Lower lobe of right lung (tissue), 2 donors: ENCODE results near the gene WDR46. TPM values are rescaled to one million over a fixed set of nuclear protein-coding genes. Genes with fewer than 3 reads are reported as not detected.
A peak's percentile ranks its signal among the peaks of the same experiment; 100 is the strongest.

Source experiments
- ATAC-seq, 2 donors: fragments of 200-7000 bp; cut with Tn5 transposase; one replicate each; pipeline ENCODE4 v1.9.1; 2020 to 2022; ENCODE audit warnings: mild to moderate bottlenecking in 2 of 2, moderate library complexity in 2 of 2
- DNase-seq: peaks from one replicate; pipeline ENCODE4 v3.0.0-alpha.2; 2020
- H3K27ac ChIP-seq: fragments of 200-600 bp; one replicate; pipeline ENCODE4 v1.8.0; 2022
- H3K27me3 ChIP-seq: fragments of 200-600 bp; one replicate; pipeline ENCODE4 v1.8.0; 2022; ENCODE audit warnings: low read depth
- H3K36me3 ChIP-seq: fragments of 200-600 bp; one replicate; pipeline ENCODE4 v1.8.0; 2022; ENCODE audit warnings: mild to moderate bottlenecking
- H3K4me1 ChIP-seq: fragments of 200-600 bp; one replicate; pipeline ENCODE4 v1.8.0; 2022
- H3K4me3 ChIP-seq: fragments of 200-600 bp; one replicate; pipeline ENCODE4 v1.8.0; 2022; ENCODE audit warnings: mild to moderate bottlenecking
- H3K9me3 ChIP-seq: fragments of 200-600 bp; one replicate; pipeline ENCODE4 v1.8.0; 2022
- intact Hi-C: fragments of 100-400 bp; cut with DNase I; formaldehyde crosslinking; loops from one replicate; pipeline ENCODE4 v1.11.0; 2022
- total RNA-seq: library from RNA; stranded (reverse); fragmentation: NEBNext Ultra II Directional; extraction: Animal tissue kit (Norgen Biotek cat#: 25700); gene quantifications from one replicate; pipeline ENCODE4 v1.2.1, GENCODE V29; 2021
- TF ChIP-seq, protein P1 (sequence below): fragments of 200-600 bp; IDR thresholded peaks from one replicate; pipeline ENCODE4 v1.8.0; 2022; ENCODE audit warnings: antibody characterized with exemption, mild to moderate bottlenecking
- donor health status: DM: no; HTN: yes; CAD: no; lungs with severe emphysema.

Gene WDR46
- total RNA-seq, 1 donor from 2014 or later = 34.4 TPM

DNA sequence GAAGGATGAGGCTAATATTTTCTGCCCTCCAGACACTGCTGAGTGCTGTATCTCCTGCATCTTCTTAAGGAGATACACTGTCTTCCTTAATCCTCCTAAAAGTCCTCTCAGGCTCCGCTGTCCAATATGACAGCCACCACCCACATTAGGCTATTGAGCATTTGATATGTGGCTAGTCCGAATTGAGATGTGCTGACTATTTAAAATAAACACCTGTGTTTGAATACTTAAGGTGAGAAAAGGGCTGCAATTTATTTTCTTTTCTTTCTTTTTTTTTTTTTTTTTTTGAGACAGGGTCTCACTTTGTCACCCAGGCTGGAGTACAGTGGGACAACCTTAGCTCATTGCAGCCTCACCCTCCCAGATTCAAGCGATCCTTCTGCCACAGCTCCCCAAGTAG, 12.8 kb upstream of the WDR46 start:
- Histone ChIP-seq H3K9me3 (no peaks in the 10 kb centered on the region), H3K36me3 (peaks cover 52% of the 10 kb centered on the region), H3K4me3 (no peak overlapping the region), H3K4me1 (peaks cover 37% of the 10 kb centered on the region), H3K27ac (no peak overlapping the region), H3K27me3 (no peaks in the 10 kb centered on the region)
- intact Hi-C loops = no loop called here
- TF ChIP-seq, protein P1, sequence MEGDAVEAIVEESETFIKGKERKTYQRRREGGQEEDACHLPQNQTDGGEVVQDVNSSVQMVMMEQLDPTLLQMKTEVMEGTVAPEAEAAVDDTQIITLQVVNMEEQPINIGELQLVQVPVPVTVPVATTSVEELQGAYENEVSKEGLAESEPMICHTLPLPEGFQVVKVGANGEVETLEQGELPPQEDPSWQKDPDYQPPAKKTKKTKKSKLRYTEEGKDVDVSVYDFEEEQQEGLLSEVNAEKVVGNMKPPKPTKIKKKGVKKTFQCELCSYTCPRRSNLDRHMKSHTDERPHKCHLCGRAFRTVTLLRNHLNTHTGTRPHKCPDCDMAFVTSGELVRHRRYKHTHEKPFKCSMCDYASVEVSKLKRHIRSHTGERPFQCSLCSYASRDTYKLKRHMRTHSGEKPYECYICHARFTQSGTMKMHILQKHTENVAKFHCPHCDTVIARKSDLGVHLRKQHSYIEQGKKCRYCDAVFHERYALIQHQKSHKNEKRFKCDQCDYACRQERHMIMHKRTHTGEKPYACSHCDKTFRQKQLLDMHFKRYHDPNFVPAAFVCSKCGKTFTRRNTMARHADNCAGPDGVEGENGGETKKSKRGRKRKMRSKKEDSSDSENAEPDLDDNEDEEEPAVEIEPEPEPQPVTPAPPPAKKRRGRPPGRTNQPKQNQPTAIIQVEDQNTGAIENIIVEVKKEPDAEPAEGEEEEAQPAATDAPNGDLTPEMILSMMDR = no peak
- DNase-seq = no peak
- no peak for ATAC-seq

DNA sequence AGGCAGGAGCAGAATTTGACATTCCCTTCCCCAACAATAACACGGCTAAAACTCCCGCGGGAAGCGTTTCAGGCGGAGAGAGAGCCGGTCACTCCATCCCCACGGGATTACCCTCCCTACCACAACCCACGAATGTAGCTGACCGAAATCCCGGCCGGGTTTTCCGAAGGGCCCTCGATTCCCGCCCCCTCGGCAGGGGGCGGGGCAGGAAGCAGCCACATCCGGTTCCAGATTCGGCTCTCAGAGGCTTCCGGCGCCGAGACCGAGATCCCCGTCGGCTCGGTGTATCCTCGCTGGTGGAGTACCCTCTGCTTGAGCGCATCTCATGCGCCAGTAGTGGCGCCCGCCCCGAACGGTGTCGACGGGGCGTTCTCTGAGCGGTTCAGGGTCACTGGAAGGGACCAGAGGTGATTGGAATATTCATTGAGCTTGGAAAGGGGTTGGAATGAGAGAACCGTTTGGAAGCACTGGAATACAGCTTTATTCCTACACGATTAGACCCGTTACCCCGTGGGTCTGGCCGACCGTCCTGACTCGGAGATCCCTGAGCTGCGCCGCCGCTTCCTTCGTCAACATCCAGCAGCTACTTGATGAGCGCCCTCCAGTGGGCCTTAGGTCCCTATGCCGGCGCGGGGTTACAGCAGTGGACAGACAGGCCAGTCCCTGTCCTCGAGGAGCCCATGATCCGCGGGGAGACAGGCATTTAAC, 10.4 kb upstream of the WDR46 start:
- H3K36me3 ChIP-seq = peaks cover 55% of the 10 kb centered on the region
- peak overlapping the region; percentile 70 for H3K4me3 ChIP-seq
- peaks cover 38% of the 10 kb centered on the region for H3K4me1 ChIP-seq
- intact Hi-C loops = no loop called here
- peak overlapping the region; percentile 90 for H3K27ac ChIP-seq
- no peaks in the 10 kb centered on the region for H3K9me3 ChIP-seq
- DNase-seq (peak; percentile 93), ATAC-seq (peak; percentile 81 to 83)
- TF ChIP-seq, protein P1 = peak; percentile 80
- no peaks in the 10 kb centered on the region for H3K27me3 ChIP-seq

DNA sequence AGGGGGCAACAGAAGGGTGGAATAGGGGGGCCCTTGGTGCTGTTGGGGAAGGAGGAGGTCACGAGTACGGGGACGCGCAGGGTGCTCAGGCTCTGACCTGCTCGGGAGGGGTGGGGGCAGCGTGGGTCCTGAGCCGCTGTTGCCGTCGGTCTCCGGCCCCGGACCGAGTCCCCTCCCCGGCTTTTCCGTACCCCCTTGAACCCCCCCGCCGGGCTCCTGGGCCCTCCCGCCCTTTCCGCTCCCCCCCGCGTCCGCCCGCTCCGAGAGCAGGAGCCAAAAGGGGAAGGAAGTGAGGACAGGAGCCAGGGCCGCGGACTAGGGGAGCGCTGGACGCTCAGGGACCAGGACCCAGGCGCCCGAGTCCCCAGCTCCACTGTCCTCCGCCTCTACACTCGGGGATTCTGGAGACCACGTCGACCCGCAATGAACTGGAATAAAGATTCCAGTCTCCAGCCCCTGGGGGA, 9.8 kb upstream of the WDR46 start, which contains the start of gene RGL2:
Gene RGL2 (minus strand): TSS at position 170 of the 464 bp plus-strand sequence. CDS start 332 bp downstream, outside the sequence.
- TF ChIP-seq, protein P1 = no peak
- Histone ChIP-seq H3K36me3 (peaks cover 55% of the 10 kb centered on the region), H3K27ac (peak within 1 kb of the TSS; percentile 90), H3K9me3 (no peaks in the 10 kb centered on the region), H3K4me3 (peak within 1 kb of the TSS; percentile 70), H3K27me3 (no peaks in the 10 kb centered on the region), H3K4me1 (peaks cover 38% of the 10 kb centered on the region)
- peak; percentile 92 for DNase-seq
- intact Hi-C loops = no loop called here
- peak; percentile 83 to 89 for ATAC-seq

DNA sequence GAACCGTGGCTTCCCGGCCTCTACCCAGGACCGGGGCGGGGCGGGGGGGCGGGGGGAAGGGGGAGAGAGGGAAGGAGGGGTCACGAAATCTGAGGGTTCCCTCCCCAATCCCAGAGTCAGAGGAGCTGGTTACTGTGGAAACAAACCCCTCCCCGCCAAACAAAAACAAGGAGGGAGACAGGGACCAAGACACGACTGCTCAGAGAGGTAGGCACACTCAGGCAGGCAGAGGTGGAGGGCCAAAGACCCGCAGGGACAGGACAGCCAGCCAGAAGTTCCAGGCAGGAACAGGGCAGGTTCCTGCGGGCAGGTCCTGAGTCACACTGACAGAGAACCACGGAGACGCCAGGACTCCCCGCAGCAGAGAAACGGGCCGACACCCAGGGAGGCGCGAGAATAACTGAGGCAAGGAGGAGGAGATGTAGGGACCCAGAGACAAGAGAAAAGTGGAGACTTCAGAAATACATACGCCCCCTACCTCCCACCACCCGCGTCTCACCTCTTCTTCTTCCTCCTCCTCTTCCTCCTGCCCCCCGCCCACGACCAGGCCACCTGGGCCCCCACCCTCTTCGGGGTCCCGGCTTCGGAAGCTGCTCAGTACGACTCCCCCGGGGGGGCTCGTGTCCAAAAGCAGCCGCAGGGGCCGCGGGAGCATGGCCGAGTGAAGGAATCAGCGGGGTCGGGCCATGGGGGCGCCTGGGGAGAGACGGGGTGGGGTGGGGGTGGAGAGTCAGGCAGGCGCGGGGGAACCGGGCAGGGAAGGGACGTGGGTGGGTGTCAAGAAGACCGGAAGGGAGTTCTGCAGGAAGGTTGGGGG, 9.1 kb upstream of the WDR46 start:
- peak overlapping the region; percentile 90 for H3K27ac ChIP-seq

DNA sequence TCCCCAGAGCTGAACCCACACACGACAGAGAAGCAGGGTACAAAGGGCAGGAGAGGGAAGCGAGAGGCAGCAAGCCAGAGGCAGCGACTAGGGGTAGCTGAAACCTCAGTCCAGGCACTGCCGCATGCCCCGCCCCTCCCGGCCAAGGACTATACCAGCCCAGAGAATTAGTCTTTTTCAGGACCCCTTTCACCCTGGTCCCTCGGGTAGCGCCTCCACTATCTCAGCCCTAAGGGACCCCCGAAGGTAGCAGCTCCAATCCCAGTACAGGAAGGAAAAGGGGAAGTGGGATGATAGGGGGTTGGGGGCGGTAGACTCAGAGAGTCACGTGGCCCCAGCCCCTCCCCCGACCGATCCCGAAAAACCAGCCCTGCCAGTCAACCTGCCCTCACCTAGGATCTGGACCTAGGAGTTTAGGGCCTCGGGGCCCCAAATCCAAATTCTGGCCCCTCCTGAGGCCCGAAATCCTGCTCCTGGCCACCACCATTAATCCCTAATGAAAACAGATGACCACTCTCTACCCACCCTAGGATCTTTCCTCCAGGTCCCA, 8.4 kb upstream of the WDR46 start:
- Histone ChIP-seq H3K27me3 (no peaks in the 10 kb centered on the region), H3K27ac (peak overlapping the region; percentile 90), H3K36me3 (peaks cover 55% of the 10 kb centered on the region), H3K9me3 (no peaks in the 10 kb centered on the region), H3K4me1 (peaks cover 38% of the 10 kb centered on the region), H3K4me3 (peak overlapping the region; percentile 70)
- TF ChIP-seq, protein P1 = no peak
- intact Hi-C loops = no loop called here
- DNase-seq = peak; percentile 80
- peak; percentile 27 to 49 for ATAC-seq

More for the DNA sequence above, 9.1 kb upstream of the WDR46 start:
- Histone ChIP-seq H3K4me3 (peak overlapping the region; percentile 70), H3K36me3 (peaks cover 55% of the 10 kb centered on the region), H3K9me3 (no peaks in the 10 kb centered on the region), H3K4me1 (peaks cover 38% of the 10 kb centered on the region), H3K27me3 (no peaks in the 10 kb centered on the region)
- ATAC-seq (peak; percentile 75 to 76), DNase-seq (peak; percentile 78)
- TF ChIP-seq, protein P1 = no peak
- intact Hi-C loops = no loop called here
